Stimulated activated CD8-positive, alpha-beta memory T cell treated with anti-CD3 and anti-CD28 coated beads, Interleukin-2, amount 100 ng/mL, for 1 hour (primary cell): ENCODE results near the gene PSMD1.

Experiments used
- DNase-seq, 2 donors: peaks; one replicate each; pipeline ENCODE4 v3.0.0-alpha.2; 2020; ENCODE audit warnings: low read depth in 2 of 2

PSMD1 gene

DNA sequence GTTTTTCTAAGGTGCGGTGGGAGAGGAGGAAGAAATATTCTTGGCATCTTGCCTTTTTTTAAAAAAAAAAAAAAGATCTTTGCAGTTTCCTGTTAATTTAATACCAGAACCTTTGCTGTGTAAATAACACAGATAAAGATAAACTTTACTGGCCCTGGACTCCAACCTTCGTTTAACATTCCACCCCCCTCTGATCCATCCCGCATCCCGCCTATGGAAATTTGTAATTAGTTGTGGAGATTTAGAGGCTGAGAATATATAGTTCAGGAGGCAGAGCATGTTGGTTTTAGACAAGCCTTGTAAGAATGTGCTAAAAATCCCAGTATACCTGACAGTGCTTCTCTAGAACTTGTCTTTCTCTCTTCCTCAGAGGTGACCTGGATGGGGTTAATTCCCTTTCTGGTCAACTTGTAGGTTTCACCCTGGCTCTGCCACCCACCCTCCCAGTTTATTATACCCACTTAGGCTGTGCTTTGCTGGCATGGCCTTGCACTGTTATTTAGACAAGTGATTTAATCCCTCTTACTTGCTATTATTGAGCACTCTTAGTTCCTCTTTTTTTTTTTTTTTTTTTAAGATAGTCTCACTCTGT lies 22.3 kb upstream of the PSMD1 start:
- no peak for DNase-seq

DNA sequence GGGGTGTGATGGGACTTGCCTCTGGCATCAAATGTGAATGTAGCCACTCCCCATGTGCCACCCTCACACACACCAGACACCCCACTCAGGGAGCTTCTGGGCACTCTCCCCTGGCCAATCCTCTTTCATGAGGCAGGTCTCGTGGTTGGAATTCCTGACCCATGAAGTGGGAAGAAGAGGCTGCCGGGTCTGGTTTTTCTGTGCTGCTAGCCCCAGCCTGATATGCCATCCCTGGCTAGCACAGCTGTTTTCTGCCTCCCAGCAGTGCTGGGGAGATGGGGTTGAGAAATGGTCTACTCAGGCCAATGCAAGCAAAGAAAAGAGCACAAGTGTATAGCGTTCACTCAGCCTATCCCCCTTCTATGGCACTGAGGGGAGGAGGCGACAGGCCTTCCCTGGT lies 20.5 kb upstream of the PSMD1 start:
- DNase-seq, result no peak

DNA sequence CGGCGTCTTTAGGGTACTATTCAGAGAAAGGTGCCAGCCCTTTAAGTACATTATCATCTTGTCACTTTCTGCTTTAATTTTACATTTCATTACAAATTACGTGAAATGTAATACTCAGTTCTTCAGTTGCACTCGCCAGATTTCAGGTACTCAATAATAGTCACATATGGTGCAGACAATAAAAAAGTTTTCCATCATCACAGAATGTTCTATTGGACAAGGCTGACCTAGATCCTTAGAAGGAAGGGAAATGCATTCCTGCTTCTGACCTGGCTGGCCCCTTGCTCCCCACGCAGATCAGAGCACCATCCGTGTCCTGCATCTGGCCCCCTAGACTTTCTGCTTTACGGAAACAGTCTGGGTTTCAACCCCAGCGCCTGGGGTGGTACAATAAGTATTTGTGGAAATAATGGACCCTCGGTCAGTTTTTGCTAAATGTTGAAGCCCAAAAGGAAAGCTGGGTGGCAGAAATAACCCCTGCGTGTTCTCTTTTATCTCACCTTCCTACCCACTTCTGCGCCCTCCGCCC lies 20.0 kb upstream of the PSMD1 start:
- no peak for DNase-seq

DNA sequence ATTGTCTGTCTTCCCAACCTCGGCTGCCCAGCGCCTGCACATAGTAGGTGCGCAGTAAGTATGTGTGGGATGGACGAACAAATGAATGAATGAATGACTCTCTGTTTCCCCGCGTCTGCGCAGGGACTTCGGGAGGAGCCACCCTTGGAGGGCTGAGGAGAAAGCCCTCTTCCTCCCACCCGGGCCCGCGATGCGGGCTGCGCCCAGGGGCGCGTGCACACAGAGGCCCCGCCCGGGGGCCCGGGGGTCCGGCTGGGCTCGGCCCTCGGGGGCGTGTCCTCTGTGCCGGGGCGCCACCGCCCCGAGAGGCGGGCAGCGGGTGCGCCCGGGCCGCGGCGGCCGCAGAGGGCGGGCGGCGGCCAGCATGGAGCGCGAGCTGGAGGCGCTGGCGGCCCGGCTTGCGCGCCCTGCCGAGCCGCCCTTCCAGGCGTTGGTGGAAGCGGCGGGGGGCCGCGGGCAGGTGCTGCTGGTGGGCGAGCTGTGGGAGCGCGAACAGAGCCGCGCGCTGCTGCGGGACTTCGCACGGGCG lies 19.4 kb upstream of the PSMD1 start, which contains the start of gene C2orf72:
TSS of gene C2orf72 (plus strand) at position 322 of the 529 bp plus-strand sequence. CDS start at position 365, 43 bp downstream.
- no peak for DNase-seq

DNA sequence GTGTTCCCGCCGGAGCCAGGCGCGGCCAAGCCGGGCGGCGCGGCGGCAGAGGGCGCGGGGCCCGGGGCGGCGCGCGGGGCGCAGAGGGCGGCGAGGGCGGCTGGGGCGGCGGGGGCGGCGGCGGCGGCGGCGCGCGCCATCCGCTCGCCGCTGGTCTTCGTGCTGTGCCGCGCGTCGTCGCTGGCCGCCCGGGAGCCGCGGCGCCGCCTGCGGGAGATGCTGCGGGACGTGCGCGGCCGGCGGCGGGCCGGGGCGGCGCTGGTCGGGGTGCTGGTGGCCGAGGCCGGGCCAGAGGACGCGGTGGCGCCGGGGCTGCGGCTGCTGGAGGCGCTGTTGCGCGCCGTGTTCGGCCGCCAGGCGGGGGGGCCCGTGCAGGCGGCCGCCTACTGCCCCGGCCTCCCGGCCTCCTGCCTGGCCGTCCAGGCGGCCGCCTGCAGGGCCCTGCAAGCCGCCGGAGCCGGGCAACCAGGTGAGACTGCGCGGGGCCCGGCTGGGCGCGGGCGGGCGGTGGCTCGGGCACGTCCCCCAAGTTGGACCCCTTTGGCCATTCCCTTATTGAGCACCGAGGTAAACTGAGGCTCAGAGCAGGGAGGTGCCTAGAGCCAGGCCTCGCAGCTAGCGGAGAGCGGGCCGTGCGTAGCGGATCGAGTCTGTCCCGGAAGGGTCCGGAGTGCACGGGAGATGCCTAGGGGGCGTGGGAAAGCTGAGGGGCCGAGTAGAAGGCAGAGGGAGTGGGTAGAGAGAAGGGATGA lies 18.8 kb upstream of the PSMD1 start:
- DNase-seq, result no peak

DNA sequence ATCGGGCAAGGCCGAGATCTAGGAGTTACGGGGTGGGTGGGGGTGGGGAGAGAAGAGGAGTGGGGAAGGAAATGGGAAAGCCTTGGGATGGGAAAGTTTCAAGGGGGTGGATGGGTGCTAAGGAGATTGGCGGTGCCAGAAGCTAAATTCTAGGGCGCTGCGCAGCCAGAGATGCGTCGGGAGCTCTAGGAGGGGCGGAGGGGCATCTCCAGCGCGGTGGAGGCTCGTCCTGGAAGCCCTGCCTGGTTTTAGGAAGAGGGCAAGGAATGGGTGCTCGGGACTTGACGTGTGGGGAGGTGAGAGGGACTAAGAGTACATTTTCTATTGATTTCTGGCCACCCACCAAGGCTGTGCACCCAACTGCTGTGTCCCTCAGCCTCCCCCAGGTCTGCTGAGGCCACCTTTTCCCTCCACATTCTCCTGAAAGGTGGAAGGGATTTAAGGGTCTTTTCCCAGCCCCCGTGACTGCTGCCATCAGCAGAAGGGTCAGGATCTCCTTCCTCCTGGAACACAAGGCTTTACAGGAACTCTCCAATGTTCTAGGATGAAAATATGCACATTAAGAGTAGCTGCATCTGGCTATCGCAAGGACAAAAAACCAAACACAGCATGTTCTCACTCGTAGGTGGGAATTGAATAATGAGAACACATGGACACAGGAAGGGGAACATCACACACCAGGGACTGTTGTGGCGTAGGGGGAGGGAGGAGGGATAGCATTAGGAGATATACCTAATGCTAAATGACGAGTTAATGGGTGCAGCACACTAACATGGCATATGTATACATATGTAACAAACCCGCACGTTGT lies 18.0 kb upstream of the PSMD1 start:
- DNase-seq, result no peak

DNA sequence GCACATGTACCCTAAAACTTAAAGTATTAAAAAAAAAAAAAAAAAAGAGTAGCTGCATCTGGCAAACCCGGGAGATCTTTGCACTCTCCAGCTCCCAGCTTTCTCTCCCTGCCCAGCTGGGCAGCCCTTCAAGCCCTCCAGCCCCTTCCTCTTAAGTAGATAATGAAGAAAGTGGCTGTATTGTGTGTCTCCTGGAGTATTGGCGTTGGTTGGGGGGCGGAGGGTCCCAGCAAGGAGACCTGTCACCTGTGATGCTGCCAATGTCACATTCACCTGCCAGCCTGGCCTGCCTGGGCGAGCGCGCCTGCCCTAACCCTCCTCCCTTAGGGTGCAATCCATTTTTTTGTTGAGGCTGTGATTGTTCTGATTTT lies 17.4 kb upstream of the PSMD1 start:
- DNase-seq, result no peak

DNA sequence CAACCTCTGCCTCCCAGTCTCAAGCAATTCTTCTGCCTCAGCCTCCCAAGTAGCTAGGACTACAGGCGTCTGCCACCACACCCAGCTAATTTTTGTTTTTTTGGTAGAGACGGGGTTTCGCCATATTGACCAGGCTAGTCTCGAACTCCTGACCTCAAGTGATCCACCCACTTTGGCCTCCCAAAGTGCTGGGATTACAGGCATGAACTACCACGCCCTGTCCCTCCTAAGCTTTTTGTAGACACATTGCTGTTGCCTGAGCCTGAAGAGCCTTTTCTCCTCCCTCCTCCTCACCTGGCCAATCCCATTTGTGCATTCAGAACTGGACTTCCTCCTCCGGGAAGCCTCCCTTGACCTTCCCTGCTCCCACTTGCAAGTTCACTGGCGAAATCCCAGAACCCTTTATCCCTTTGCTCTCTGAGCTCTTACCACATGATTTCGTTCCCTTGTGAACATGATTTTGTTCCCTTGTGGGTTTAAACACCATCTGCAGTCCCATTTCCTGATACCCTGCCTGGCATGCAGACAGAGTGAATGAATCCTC lies 16.8 kb upstream of the PSMD1 start:
- DNase-seq, result no peak

DNA sequence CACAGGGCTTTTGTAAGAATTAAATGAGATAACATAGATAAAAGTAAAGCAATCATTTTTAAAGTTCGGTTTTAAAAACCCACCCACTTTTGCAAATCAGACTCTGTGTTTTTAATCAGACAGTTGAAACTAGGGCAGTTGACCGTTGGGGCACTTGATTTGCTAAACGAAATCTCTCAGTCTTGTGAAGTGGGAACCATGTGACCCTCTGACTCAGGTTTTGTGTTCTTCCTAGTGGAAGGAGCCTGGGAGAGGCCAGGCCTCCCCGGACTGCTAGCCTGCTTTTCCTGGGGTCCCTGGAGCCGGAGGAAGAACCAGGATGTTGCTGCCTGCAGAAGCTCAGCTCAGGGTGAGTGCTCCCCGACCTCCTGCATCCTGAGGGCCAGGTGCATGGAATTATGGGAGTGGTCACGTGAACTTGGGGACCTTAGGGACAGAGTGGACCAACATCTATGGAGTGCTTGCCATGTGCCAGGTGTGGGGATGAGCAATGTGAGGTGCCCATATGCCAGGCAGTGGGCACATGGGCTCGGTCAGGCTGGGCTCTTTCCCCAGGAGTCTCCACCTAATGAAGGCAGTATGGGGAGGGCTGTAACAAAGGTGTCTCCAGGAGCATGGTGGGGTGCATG lies 15.5 kb upstream of the PSMD1 start:
- DNase-seq, result no peak

DNA sequence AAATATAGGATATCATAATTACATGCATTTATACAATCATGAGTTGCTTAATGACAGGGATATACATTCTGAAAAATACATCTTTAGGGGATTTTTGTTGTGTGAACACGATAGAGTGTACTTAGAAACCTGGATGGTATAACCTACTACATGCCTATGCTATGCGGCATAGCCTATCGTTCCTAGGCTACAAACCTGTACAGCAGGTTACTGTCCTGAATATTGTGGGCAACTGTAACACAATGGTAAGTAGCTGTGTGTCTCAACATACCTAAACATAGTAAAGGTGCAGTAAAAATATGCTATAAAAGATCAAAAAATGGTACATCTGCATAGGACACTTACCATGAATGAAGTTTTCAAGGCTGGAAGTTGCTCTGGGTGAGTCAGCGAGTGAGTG lies 12.9 kb upstream of the PSMD1 start:
- no peak for DNase-seq

DNA sequence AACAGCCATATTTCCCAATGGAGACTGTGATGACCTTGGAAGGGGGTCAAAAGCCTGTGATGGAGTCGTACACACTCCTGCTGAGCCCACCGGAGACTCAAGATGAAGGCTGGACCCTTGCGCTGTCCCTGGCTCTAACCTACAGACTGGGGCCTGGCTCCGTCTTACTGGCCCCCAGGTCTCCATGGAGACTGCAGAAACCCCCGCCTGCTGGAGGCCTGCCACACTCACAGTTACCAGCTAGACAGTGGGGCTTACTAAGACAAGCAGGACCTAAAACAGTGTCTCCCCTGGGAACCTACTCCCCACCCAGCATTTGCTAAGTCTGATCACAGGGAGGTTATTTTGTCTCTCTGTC lies 9.8 kb upstream of the PSMD1 start:
- DNase-seq, result no peak

DNA sequence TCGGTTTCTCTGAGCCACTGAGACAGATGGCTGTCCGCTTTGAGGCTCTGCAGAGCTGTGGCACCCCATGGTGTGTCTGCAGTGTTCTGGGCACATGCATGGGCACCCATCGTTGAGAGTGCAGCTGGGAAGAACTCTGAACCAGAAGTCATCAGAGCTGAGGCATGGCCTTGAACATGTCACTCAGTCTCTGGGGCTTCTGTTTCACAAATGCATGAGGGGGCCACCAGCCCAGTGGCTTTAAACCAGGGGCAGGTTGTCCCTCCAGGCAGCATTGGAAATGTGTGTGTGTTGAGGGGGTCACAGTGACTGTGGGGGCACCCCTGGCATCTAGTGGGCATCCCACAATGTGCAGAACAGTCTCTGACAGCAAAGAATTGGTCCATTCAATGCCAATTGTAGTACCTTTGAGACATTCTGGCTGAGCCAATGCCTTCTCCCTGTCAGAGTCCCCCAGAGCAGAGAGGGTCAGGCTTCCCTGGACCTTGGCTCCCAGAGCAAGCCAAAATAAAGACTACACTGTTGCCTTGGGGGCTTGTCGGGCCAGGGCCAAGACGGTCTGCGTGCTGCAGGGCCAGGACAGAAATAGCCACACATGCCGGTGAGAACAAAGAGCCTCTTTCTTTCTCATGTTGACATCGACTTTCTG lies 9.3 kb upstream of the PSMD1 start:
- no peak for DNase-seq

DNA sequence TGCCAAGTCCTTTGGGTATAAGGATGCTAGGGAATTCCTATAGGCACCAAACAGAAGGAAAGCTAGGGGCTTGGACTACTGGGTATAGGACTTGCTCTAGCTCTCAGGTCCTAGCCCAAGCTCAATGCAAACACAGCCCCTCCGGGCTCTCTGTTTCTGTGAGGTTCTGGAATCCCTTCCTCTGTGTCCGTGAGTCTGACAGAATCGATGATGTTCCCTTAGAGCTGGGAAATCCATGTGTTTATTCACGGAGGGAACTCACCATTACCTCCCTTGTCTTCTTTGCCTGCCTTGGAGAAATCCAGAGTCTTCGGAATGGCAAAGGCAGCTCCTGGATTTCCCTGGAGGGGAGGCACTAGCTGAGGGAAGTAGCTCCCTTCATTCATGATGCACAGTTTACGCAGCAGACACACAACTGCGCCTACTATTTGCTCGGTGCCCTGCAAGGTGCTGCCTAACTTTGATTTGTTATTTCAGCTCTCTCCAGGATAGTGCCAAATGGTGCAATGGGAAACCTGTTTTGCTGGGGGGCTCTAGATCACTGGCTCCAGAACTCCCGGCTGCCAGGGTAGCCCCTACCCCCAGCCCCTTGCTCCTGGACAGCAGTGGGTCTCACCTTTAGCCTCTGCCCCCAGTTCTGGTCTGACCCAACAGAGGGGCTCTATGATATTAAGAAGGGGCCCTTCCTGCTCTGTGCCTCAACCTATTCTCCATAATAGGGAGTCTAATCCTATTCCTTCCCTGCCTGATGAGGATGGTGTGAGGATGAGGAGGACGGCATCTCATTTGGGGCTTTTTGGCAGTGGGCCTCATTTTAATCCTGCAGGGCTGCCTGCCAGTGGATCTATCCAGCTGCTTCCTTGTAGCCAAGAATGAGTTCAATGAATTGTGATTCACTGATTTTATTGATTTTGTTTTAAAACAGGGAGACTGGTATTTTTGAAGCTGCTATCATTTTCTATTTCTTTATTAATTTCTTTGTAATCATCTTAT lies 8.4 kb upstream of the PSMD1 start:
- DNase-seq, result no peak

DNA sequence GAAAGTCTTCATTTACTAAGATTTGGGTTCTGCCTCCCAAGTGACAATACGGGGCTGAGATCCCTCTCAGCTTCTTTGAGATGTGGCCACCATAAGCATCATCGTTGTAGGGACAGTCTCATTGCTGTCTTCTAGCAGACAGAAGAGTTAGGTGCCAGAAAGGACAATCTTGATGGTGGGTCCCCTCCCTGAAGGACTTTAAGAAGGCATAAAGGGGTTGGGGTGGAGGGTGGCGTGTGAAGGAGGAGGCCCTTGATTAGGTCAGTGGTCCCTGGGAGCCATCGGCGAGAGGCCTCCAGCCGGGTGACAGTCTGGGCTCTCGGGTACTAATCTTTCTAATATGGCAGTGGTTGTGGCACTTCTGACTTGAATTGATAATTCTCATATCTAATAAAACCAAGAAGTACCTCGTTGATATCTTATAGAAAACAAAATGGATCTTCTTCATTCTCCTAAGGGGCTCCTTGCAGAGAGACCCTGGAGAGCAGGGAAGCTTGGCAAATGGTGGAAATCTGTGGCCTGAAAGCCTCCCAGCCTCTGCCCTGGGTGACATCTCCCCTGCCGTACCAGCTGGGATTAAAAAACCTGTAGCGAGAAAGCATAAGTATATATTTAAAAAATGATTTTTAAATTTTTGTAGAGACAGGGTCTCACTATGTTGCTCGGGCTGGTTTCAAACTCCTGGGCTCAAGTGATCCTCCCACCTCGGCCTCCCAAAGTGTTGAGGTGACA lies 7.2 kb upstream of the PSMD1 start:
- DNase-seq, result no peak

DNA sequence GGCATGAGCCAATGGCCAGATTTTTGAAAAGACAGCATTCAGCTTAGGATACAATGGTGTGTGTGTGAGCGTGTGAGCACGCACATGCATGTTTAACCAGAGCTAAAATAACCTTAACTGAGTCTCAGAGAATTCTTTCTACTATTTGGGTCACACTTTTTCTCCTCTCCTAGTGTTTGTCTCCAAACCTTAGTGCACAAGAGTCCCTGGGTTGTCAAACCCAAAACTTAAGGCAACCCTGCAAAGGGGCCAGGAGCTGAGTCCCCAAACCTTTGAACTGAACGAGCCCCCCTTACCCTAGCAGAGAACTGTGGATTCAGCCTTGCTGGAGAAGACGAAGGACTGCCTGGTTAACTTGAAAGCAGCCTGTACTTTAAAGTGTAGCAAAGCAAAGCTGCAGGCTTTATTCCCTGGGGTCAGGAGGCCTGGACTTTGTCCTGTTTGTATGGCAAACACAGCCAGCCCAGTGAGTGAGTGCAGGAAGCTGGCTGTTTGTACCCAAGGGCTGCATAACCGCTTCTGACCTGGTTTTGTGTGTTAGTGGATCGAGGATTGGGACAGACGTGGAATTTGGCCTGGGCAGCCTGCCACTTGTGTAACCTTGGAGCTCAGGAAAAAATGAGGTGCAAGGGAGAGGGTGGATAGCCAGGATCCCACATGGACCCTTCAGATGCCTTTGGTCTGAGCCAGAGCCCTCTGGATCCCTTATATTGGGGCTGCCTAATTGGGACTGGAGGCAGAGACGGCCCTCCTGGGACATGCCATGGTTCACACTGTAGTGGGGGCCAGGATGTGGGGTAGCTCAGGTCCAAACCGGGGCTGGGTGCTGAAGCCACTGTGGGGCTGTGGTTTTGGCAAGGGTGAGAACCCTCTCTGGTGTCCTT lies 6.4 kb upstream of the PSMD1 start:
- DNase-seq, result no peak

DNA sequence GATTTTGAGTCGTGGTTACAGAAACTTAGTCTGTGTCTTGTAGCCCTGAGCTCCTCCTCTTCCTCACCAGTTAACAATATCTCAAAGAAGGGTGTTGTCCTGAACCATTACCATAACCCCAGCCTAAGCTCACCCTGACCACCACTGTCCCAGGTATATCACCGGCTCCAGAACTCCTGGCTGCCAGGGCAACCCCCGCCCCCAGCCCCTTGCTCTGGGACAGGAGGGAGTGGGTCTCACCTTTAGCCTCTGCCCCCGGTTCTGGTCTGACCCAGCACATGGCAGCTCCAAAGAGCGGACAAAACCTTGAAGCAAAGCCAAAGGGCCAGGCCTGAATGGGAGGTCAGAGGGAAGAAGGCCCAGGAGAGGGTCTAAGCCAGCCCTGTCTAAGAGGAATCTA lies 5.6 kb upstream of the PSMD1 start:
- DNase-seq, result no peak

DNA sequence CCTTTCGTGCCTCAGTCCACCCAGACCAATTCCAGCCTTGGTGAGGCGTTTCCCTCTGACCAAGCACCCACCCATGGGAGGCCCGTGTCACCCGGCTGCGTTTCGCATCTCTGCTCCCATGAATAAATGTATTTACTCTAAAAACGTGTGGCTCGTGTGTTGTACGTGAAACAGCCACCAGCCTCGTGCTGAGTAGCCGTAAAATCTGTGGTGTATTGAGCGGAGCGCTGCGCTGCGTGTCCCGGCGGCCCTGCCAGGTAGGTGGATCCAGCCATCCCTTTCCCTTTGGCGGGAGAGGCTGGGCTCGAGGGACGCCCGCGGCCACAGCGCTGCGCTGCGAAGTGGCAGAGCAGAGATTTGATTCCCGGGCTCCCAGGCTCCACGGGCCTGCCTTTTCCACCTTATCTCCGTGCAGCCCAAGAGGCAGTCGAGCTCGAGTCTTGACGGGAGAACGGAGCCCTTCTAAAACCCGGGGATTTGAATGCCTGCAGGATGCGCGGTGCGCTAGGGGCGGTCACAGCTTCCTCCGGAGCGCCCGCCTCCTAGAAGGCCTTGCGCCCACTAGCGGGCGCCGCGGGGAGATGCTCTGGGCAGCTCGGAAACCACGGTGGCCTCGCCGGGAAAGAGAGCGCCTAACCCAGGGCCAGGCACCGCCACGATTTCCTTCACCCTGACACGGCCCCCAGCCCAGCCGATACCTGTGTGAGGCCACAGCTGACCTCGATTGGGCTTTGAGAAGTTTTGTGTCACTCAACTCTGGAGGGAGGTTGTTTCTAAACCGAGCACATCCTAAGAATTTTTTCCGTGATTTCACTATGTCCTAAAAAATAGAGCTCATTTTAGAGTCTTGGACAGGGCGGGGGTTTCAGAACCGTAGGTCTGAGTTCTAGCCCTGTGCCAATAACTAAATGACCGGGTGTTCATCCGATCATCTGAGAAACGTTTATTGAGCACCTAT lies 3.9 kb upstream of the PSMD1 start:
- DNase-seq, result peak; percentile 56 to 71
